Heart right ventricle (tissue), 16 donors: Measurements from ENCODE around the gene ARL4A. TPM values are rescaled to one million over a fixed set of nuclear protein-coding genes. Genes with fewer than 3 reads are reported as not detected.
"Not testable (repeated sequence)": the region's sequence is repeated elsewhere in the genome, so short reads cannot be mapped to it uniquely, and the experiment has no call there.

Source experiments
- ATAC-seq, 8 donors: fragments of 200-7000 bp; cut with Tn5 transposase; one replicate each; pipeline ENCODE4 v1.9.1; 2020; ENCODE audit warnings: mild to moderate bottlenecking in 8 of 8, moderate library complexity in 8 of 8, moderate number of reproducible peaks in 1 of 8
- DNase-seq, 2 donors: peaks; one replicate each; pipeline ENCODE4 v3.0.0-alpha.2; 2020
- H3K27ac ChIP-seq, 10 donors: fragments of 200-600 bp; sonication (generic) in 2 of 10; one replicate each; pipeline versions ENCODE4 v1.5.0 to v1.8.0; 2020 to 2022; ENCODE audit warnings: mild to moderate bottlenecking in 3 of 10
- H3K27me3 ChIP-seq, 7 donors: fragments of 200-600 bp; one replicate each; pipeline ENCODE4 v1.8.0; 2021 to 2022; ENCODE audit warnings: mild to moderate bottlenecking in 2 of 7
- H3K36me3 ChIP-seq, 9 donors: fragments of 200-600 bp; sonication (generic) in 1 of 9; one replicate each; pipeline versions ENCODE4 v1.5.0 to v1.8.0; 2020 to 2022; ENCODE audit warnings: mild to moderate bottlenecking in 2 of 9
- H3K4me1 ChIP-seq, 9 donors: fragments of 200-600 bp; sonication (generic) in 1 of 9; one replicate each; pipeline versions ENCODE4 v1.5.0 to v1.8.0; 2020 to 2022; ENCODE audit warnings: mild to moderate bottlenecking in 4 of 9
- H3K4me3 ChIP-seq, 10 donors: fragments of 200-600 bp; sonication (generic) in 2 of 10; one replicate each; pipeline versions ENCODE4 v1.5.0 to v1.8.0; 2020 to 2022; ENCODE audit warnings: mild to moderate bottlenecking in 7 of 10, moderate library complexity in 2 of 10
- H3K9me3 ChIP-seq, 11 donors: fragments of 200-600 bp in 10 of 11; sonication (generic) in 2 of 11; one replicate each; pipeline versions ENCODE4 v1.5.0 to v1.8.0; 2013 to 2022; ENCODE audit warnings: mild to moderate bottlenecking in 2 of 11, control low read depth in 1 of 11, moderate library complexity in 1 of 11
- CTCF ChIP-seq, 9 donors: fragments of 200-600 bp; sonication (generic) in 2 of 9; IDR thresholded peaks; one replicate each; pipeline versions ENCODE4 v1.5.0 to v1.8.0; 2021 to 2022; ENCODE audit warnings: antibody characterized with exemption in 9 of 9, mild to moderate bottlenecking in 5 of 9, moderate library complexity in 1 of 9
- WGBS, 2 donors: extraction: QIAGEN DNeasy Blood & Tissue Kit; methylation state at CpG; one replicate each; pipeline ENCODE4 v1.1.7; 2013; ENCODE audit warnings: inconsistent platforms in 1 of 2; 5-methylcytosine and 5-hydroxymethylcytosine counted together
- intact Hi-C, 10 donors: fragments of 100-400 bp; cut with DNase I; formaldehyde crosslinking; loops; one replicate each; pipeline versions ENCODE4 v1.11.1 to v1.14.2; 2022
- polyA plus RNA-seq, 2 donors: library from polyadenylated mRNA; stranded (reverse); fragments of 200-250 nt; gene quantifications; one replicate each; pipeline ENCODE4 v1.2.3, GENCODE V29; 2013
- total RNA-seq, 10 donors: library from RNA; stranded (reverse); fragmentation: NEBNext Ultra II Directional in 3 of 10; extraction: Animal tissue kit (Norgen Biotek cat#: 25700) in 3 of 10; gene quantifications; one replicate each; pipeline versions ENCODE4 v1.2.1 to v1.2.4, GENCODE V29; 2021 to 2023
- donor health status: Arrhythmogenic right ventricular cardiomyopathy.
- donor health status: ischemic (EF 13 %, LVEDD 7.1; RV severe dilation, severe dysfunction).
- donor health status: healthy with polysubstance abuse.
- donor health status: DM: no; HTN: yes; CAD: no.
- donor health status: DM: no; HTN: no; CAD: no.
- donor health status: ischemic (EF 25% LVEDD 6.9; RV normal size, moderate dysfunction).
- donor health status: ischemic (EF 25% LVEDD 5.7; RV mildly dilated, moderate dysfunction).
- donor health status: healthy.
- donor health status: DM: yes; HTN: yes; CAD: no.
- donor health status: Ischemic cardiomyopathy.
- donor health status: ischemic (EF 35%, LVEDD 5.7; RV mildly dilated, moderate dysfunction).
- donor health status: nonischemic (EF 11% LVEDD 7.7; RV severe dilation, severe dysfunction).
- donor health status: DM: yes; HTN: yes; CAD: no.
- donor health status: PGD.
- donor health status: ischemic (EF 29% LVEDD 5.4; RV normal size, mild dysfunction).
- donor health status: nonischemic (EF 23%, LVEDD 6.1; RV moderate dilation, normal function).

The ARL4A gene
- total and polyA plus RNA-seq, 12 donors, result 6.9 to 21.4 (median 12.9) TPM

- WGBS, 2 donors, result 95 to 98% methylated on average over 1 of the region's 1 CpG
- H3K27me3 ChIP-seq, result no peaks in the 10 kb centered on the region
- no peaks in the 10 kb centered on the region for H3K36me3 ChIP-seq
- H3K4me3 ChIP-seq, result peak overlapping the region in 9 of 10 donors; percentile 19 to 99 (median 92)
- no peak for TF ChIP-seq CTCF (IDR thresholded peaks at IDR 0.05)
- peak overlapping the region in 2 of 10 donors; percentile 19 to 31 for H3K27ac ChIP-seq
- H3K9me3 ChIP-seq, result no peaks in the 10 kb centered on the region
- intact Hi-C loops, result loop anchor here in 2 of 10 donors (2.0 to 10.0 kb wide), 2 partner anchors 25 to 135 kb away; no protein-coding TSS in a partner anchor
- DNase-seq (no peak), ATAC-seq (no peak)
- peaks cover 0 to 50% (median 21%) of the 10 kb centered on the region in 9 donors for H3K4me1 ChIP-seq
Measured at GRCh38 chr7:12690041-12690878, 2.8 kb downstream of the ARL4A start.

DNA sequence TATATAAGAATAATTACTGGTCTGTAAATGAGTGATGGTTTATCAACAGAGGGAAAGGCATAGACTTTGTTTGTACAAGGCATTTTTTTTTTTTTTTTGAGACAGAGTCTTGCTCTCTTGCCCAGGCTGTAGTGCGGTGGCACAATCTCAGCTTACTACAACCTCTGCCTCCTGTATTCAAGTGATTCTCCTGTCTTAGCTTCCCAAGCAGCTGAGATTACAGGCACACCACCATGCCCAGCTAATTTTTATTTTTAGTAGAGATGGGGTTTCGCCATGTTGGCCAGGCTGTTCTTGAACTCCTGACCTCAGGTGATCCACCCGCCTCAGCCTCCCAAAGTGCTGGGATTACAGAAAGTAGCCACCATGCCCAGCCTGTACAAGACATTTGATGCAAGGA, 4.0 kb downstream of the ARL4A start:
- DNase-seq, H3K9me3 ChIP-seq, ATAC-seq, H3K27me3 ChIP-seq, H3K4me3 ChIP-seq, H3K36me3 ChIP-seq, H3K27ac ChIP-seq: not testable (repeated sequence)
- WGBS, 2 donors, result 96% methylated on average over 3 of the region's 3 CpGs
- intact Hi-C loops, result loop anchor here in 2 of 10 donors (2.0 to 10.0 kb wide), 2 partner anchors 23 to 133 kb away; no protein-coding TSS in a partner anchor
- peaks cover 0 to 44% (median 21%) of the 10 kb centered on the region in 9 donors for H3K4me1 ChIP-seq

- no peaks in the 10 kb centered on the region for H3K36me3 ChIP-seq
- no peaks in the 10 kb centered on the region for H3K9me3 ChIP-seq
- intact Hi-C loops, result loop anchor here in 1 of 10 donors (10.0 kb wide), 1 partner anchor 133 kb away; no protein-coding TSS in a partner anchor
- H3K4me1 ChIP-seq, result peaks cover 0 to 44% (median 21%) of the 10 kb centered on the region in 9 donors
- ATAC-seq (no peak), DNase-seq (no peak)
- TF ChIP-seq CTCF (IDR thresholded peaks at IDR 0.05), result no peak
- no peaks in the 10 kb centered on the region for H3K27me3 ChIP-seq
- H3K27ac ChIP-seq, result no peak overlapping the region
- no peak overlapping the region for H3K4me3 ChIP-seq
- 93 to 98% methylated on average over 1 of the region's 1 CpG for WGBS, 2 donors
Measured at GRCh38 chr7:12692035-12692434, 4.6 kb downstream of the ARL4A start.

GRCh38 chr7:12692479-12693259, 5.2 kb downstream of the ARL4A start:
- no peak overlapping the region for H3K27ac ChIP-seq
- no peak overlapping the region for H3K4me3 ChIP-seq
- 50 to 63% methylated on average over 3 of the region's 3 CpGs for WGBS, 2 donors
- ATAC-seq (no peak), DNase-seq (no peak)
- no peaks in the 10 kb centered on the region for H3K27me3 ChIP-seq
- H3K9me3 ChIP-seq, result no peaks in the 10 kb centered on the region
- H3K4me1 ChIP-seq, result peaks cover 0 to 44% (median 21%) of the 10 kb centered on the region in 9 donors
- no peaks in the 10 kb centered on the region for H3K36me3 ChIP-seq
- no peak for TF ChIP-seq CTCF (IDR thresholded peaks at IDR 0.05)
- intact Hi-C loops, result loop anchor here in 1 of 10 donors (10.0 kb wide), 1 partner anchor 132 kb away; no protein-coding TSS in a partner anchor
